MM.1S (cell line): ENCODE data around the gene BCO1.

ENCODE experiments used
- DNase-seq: peaks from one replicate; pipeline ENCODE4 v3.0.0-alpha.2; 2015
- H2AFZ ChIP-seq: fragments of 300-600 bp; sonication (generic); 2 replicates; pipeline ENCODE4 v1.6.0; 2016; ENCODE audit warnings: antibody characterized with exemption, low read length
- H3F3A ChIP-seq: fragments of 300-600 bp; sonication (generic); 2 replicates; pipeline ENCODE4 v1.6.1; 2016; ENCODE audit warnings: mild to moderate bottlenecking, antibody characterized with exemption, low read length, moderate library complexity, mixed read lengths; ENCODE audit not compliant: insufficient read depth
- H3K27ac ChIP-seq: fragments of 300-600 bp; sonication (generic); 2 replicates; pipeline ENCODE4 v1.5.1; 2016; ENCODE audit warnings: mild to moderate bottlenecking, low read length
- H3K27me3 ChIP-seq: fragments of 300-600 bp; sonication (generic); replicated peaks from 2 replicates; pipeline ENCODE4 v1.6.0; 2016; ENCODE audit warnings: low read length; ENCODE audit not compliant: insufficient read depth
- H3K36me3 ChIP-seq: fragments of 300-600 bp; sonication (generic); replicated peaks from 2 replicates; pipeline ENCODE4 v1.6.1; 2016; ENCODE audit warnings: mild to moderate bottlenecking, low read length, mixed read lengths; ENCODE audit not compliant: insufficient read depth
- H3K4me1 ChIP-seq: fragments of 300-600 bp; sonication (generic); 2 replicates; pipeline ENCODE4 v1.6.1; 2016; ENCODE audit warnings: low read length, mixed read lengths
- H3K4me2 ChIP-seq: fragments of 300-600 bp; sonication (generic); 2 replicates; pipeline ENCODE4 v1.6.0; 2016; ENCODE audit warnings: low read depth, low read length
- H3K4me3 ChIP-seq: fragments of 300-600 bp; sonication (generic); 2 replicates; pipeline ENCODE4 v1.5.1; 2016; ENCODE audit warnings: low read length, mixed read lengths
- H3K79me2 ChIP-seq: fragments of 300-600 bp; sonication (generic); 2 replicates; pipeline ENCODE4 v1.6.1; 2016; ENCODE audit warnings: mixed run types, low read length, mixed read lengths
- H3K9ac ChIP-seq: fragments of 300-600 bp; sonication (generic); 2 replicates; pipeline ENCODE4 v1.6.1; 2016; ENCODE audit warnings: low read length, mixed read lengths
- H3K9me2 ChIP-seq: fragments of 300-600 bp; sonication (generic); replicated peaks from 2 replicates; pipeline ENCODE4 v1.6.1; 2016; ENCODE audit warnings: mild to moderate bottlenecking, low read length, mixed read lengths; ENCODE audit not compliant: insufficient read depth
- H3K9me3 ChIP-seq: fragments of 300-600 bp; sonication (generic); replicated peaks from 2 replicates; pipeline ENCODE4 v1.6.1; 2016; ENCODE audit warnings: mild to moderate bottlenecking, low read length, mixed read lengths; ENCODE audit not compliant: insufficient read depth
- H4K20me1 ChIP-seq: fragments of 300-600 bp; sonication (generic); 2 replicates; pipeline ENCODE4 v1.6.1; 2016; ENCODE audit warnings: mild to moderate bottlenecking, low read length, moderate library complexity, mixed read lengths; ENCODE audit not compliant: insufficient read depth
- EZH2 ChIP-seq: fragments of 300-600 bp; sonication (generic); optimal IDR thresholded peaks from 2 replicates; pipeline ENCODE3; 2017; ENCODE audit warnings: low read depth, mild to moderate bottlenecking, antibody characterized with exemption, low read length, mixed read lengths
- EZH2phosphoT487 ChIP-seq: fragments of 300-600 bp; sonication (generic); IDR thresholded peaks from 2 replicates; pipeline ENCODE4 v1.6.1; 2018; ENCODE audit warnings: antibody characterized with exemption, low read length
- TF ChIP-seq, protein P1 (sequence below): fragments of 300-600 bp; sonication (generic); IDR thresholded peaks from 2 replicates; pipeline ENCODE4 v1.5.1; 2016; ENCODE audit warnings: antibody characterized with exemption, low read length, mixed read lengths

BCO1 gene

DNA sequence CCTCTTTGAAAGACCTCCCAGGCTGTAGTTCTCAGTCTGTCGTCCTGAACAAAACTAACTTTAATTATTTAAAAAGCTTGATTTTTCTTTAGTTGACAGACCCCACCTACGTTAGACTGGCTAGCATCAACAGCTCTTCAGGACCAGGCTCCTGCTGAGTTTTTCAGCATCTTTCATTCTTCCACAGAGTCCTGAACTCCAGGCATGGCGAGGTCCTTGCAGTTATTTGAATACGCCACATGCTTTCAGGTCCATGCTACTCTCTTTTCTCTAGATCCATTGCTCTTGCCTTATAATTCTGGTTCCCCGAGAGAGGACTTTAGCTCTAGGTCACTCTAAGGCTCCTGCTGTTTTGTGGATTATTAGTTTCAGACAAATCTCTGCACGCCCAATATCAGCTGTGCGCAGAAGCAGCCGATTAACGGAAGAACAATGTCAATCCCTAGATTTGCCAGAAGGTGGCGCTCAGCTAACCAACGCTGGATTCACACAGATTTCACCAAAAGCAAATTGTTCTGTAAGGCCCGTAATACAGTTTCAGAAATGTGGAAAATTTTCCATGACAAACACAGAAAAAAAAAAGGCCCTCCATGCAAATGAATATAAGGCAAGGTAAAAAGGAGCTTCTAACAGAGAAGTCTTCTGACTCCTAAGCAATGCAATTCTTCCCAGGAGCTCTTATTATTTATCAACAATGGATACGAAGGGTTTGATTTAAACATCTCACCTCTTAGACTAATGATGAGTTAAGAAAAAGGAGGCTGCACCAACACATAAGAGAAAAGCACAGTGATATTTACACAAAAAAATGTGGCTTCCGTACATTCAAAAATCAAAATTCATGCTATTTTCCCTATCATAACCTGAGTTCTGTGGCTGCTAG lies 33.5 kb upstream of the BCO1 start:
- H2AFZ ChIP-seq: no peak overlapping the region
- H3K9me3 ChIP-seq: no peaks in the 10 kb centered on the region
- no peak for TF ChIP-seq EZH2
- TF ChIP-seq, protein P1, sequence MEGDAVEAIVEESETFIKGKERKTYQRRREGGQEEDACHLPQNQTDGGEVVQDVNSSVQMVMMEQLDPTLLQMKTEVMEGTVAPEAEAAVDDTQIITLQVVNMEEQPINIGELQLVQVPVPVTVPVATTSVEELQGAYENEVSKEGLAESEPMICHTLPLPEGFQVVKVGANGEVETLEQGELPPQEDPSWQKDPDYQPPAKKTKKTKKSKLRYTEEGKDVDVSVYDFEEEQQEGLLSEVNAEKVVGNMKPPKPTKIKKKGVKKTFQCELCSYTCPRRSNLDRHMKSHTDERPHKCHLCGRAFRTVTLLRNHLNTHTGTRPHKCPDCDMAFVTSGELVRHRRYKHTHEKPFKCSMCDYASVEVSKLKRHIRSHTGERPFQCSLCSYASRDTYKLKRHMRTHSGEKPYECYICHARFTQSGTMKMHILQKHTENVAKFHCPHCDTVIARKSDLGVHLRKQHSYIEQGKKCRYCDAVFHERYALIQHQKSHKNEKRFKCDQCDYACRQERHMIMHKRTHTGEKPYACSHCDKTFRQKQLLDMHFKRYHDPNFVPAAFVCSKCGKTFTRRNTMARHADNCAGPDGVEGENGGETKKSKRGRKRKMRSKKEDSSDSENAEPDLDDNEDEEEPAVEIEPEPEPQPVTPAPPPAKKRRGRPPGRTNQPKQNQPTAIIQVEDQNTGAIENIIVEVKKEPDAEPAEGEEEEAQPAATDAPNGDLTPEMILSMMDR: peak; percentile 47
- H3K4me1 ChIP-seq: no peaks in the 10 kb centered on the region
- H3K79me2 ChIP-seq: no peaks in the 10 kb centered on the region
- H3K4me3 ChIP-seq: no peak overlapping the region
- no peak overlapping the region for H3K9ac ChIP-seq
- H3K4me2 ChIP-seq: no peak overlapping the region
- no peaks in the 10 kb centered on the region for H3K27me3 ChIP-seq
- H3F3A ChIP-seq: no peaks in the 10 kb centered on the region
- no peaks in the 10 kb centered on the region for H3K36me3 ChIP-seq
- DNase-seq: peak; percentile 8
- no peaks in the 10 kb centered on the region for H4K20me1 ChIP-seq
- H3K9me2 ChIP-seq: no peaks in the 10 kb centered on the region
- no peak overlapping the region for H3K27ac ChIP-seq

DNA sequence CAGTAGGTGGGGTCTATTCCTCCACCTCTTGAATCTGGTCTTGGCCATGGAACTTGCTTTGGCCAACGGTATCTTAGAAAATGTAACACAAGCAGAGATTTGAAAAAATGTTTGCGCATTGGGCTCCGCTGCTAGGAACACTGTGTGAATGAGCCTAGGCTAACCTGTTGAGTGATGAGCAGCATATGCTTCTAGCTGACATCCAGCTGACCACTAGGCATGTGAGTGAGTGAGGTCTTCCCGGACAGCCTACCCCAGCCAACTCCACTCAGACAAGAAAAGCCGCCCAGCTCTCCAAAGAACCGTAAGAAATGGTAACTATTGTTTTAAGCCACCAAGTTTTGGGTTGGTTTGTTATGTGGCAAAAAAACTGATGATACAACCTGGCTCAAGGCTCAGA lies 31.4 kb upstream of the BCO1 start:
- no peaks in the 10 kb centered on the region for H3K79me2 ChIP-seq
- H3F3A ChIP-seq: no peaks in the 10 kb centered on the region
- H3K27me3 ChIP-seq: no peaks in the 10 kb centered on the region
- H3K36me3 ChIP-seq: no peaks in the 10 kb centered on the region
- no peaks in the 10 kb centered on the region for H4K20me1 ChIP-seq
- no peak overlapping the region for H3K4me3 ChIP-seq
- no peak overlapping the region for H3K4me2 ChIP-seq
- H3K27ac ChIP-seq: no peak overlapping the region
- no peak overlapping the region for H3K9ac ChIP-seq
- TF ChIP-seq EZH2: no peak
- TF ChIP-seq EZH2phosphoT487: no peak
- TF ChIP-seq, protein P1: no peak
- no peaks in the 10 kb centered on the region for H3K4me1 ChIP-seq
- H2AFZ ChIP-seq: no peak overlapping the region
- no peaks in the 10 kb centered on the region for H3K9me3 ChIP-seq
- no peak for DNase-seq
- H3K9me2 ChIP-seq: no peaks in the 10 kb centered on the region

DNA sequence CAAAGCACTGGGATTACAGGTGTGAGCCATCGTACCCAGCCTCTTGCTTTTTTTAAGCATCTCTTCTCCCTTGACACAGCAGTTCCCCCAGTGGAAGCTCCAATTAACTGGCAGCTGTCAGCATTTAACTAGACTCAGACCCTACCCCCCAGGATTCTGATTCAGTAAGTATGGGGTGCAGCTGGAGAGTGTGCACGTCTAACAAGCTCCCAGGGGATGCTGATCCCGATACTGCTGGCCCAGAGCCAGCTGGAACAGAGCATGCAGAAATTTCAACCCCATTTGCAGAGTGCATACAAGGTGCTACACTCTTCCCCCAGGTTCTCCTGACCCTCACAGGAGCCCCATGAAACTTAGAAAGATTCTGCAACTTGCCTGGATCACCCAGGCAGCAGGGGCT lies 27.7 kb upstream of the BCO1 start:
- Histone ChIP-seq H3K27me3 (no peaks in the 10 kb centered on the region), H3K4me1 (no peaks in the 10 kb centered on the region), H3K36me3 (no peaks in the 10 kb centered on the region), H3K79me2 (no peaks in the 10 kb centered on the region), H4K20me1 (no peaks in the 10 kb centered on the region), H3K27ac (no peak overlapping the region), H2AFZ (no peak overlapping the region), H3F3A (no peaks in the 10 kb centered on the region), H3K9ac (no peak overlapping the region), H3K9me3 (no peaks in the 10 kb centered on the region), H3K9me2 (no peaks in the 10 kb centered on the region), H3K4me3 (no peak overlapping the region), H3K4me2 (no peak overlapping the region)
- no peak for TF ChIP-seq EZH2
- TF ChIP-seq, protein P1: no peak
- TF ChIP-seq EZH2phosphoT487: no peak
- no peak for DNase-seq
